Hepatocyte (in vitro differentiated cells): ENCODE data around the gene ADA.

Source experiments
- CTCF ChIP-seq: fragments of 200-600 bp; sonication (generic); IDR thresholded peaks from 2 replicates; pipeline ENCODE4 v1.5.1; 2016; ENCODE audit warnings: antibody characterized with exemption, mild to moderate bottlenecking; ENCODE audit not compliant: poor library complexity
- EZH2 ChIP-seq: fragments of 200-600 bp; sonication (generic); IDR thresholded peaks from 2 replicates; pipeline ENCODE4 v1.6.1; 2016; ENCODE audit warnings: antibody characterized with exemption, mild to moderate bottlenecking, borderline replicate concordance

- no peak for TF ChIP-seq CTCF
- no peak for TF ChIP-seq EZH2
These were observed 7.8 kb downstream of the ADA start for GRCh38 chr20:44643596-44644229.
